Activated CD8-positive, alpha-beta T cell treated with anti-CD3 and anti-CD28 coated beads, Interleukin-2, amount 10 ng/mL, durations not matched to agents 7 days and 5 days (primary cell): Measurements from ENCODE around the gene FOLR2. TPM values are rescaled to one million over a fixed set of nuclear protein-coding genes. Genes with fewer than 3 reads are reported as not detected.

ENCODE experiments used
- ATAC-seq: fragments of 150-1000 bp; cut with Tn5 transposase; one replicate; pipeline ENCODE4 v1.10.0; 2021; ENCODE audit warnings: moderate library complexity
- CTCF ChIA-PET: fragments of 350-600 bp; sonication (Branson Sonifier 250); formaldehyde crosslinking; loops from one replicate; lab custom pipeline; 2021; ENCODE audit warnings: antibody characterized with exemption; lab: Charles Lee
- POLR2A ChIA-PET: fragments of 350-600 bp; sonication (Branson Sonifier 250); formaldehyde crosslinking; loops from one replicate; lab custom pipeline; 2021; ENCODE audit warnings: antibody characterized with exemption; lab: Charles Lee
- DNase-seq: peaks from one replicate; pipeline ENCODE4 v3.0.0-alpha.2; 2020
- H3K27ac Mint-ChIP-seq: one replicate; pipeline ENCODE4 v1.8.0; 2021; ENCODE audit warnings: mild to moderate bottlenecking, mixed read lengths
- H3K27me3 Mint-ChIP-seq: one replicate; pipeline ENCODE4 v1.8.0; 2021; ENCODE audit warnings: low read depth, mixed read lengths
- H3K36me3 Mint-ChIP-seq: one replicate; pipeline ENCODE4 v1.8.0; 2021; ENCODE audit warnings: low read depth, mixed read lengths
- H3K4me1 Mint-ChIP-seq: one replicate; pipeline ENCODE4 v1.8.0; 2021; ENCODE audit warnings: low read depth, mixed read lengths
- H3K4me3 Mint-ChIP-seq: one replicate; pipeline ENCODE4 v1.8.0; 2021; ENCODE audit warnings: mild to moderate bottlenecking, mixed read lengths
- H3K9me3 Mint-ChIP-seq: one replicate; pipeline ENCODE4 v1.8.0; 2022; ENCODE audit warnings: mixed read lengths; ENCODE audit not compliant: insufficient read depth
- total RNA-seq, 2 experiments: library from RNA; stranded (reverse); gene quantifications; one replicate each; pipeline ENCODE4 v1.2.3, GENCODE V29; 2021

Gene FOLR2
- total RNA-seq, 2 experiments from 2014 or later, result not detected

DNA sequence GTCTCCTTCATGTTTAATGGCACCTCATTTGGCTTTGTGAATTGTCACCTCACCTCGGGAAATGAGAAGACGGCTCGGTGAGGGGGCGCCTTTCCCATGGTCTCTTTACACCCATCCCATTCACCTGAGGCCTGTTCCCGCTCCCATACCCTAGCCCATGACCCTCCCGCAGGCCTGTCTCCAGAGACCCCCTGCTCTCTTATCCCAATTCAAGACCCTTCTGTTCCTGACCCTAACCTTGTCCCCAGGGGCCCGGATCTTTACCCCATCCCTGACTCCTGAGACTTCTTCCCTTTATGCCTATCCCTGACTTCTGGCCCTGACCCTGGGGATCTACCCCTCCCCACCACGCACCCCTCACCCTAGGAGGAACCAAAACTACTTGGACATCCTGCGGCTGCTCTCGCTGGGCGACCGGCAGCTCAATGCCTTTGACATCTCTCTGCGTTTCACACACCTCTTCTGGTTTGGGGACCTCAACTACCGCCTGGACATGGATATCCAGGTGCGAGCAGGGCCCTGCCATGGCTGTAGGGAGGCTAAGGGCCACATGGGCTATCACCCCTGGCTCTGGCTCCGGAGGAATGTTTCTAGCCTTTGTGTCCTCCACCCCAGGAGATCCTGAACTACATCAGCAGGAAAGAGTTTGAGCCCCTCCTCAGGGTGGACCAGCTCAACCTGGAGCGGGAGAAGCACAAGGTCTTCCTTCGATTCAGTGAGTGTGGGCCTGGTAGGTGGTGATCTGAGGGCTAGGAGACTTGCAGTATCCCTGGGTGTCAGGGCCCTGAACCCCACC is 15.9 kb downstream of the FOLR2 start:
- Mint-ChIP-seq H3K27me3 (no peaks in the 10 kb centered on the region), H3K36me3 (peaks cover 48% of the 10 kb centered on the region), H3K4me3 (no peak overlapping the region), H3K4me1 (peaks cover 4% of the 10 kb centered on the region), H3K27ac (no peak overlapping the region), H3K9me3 (no peaks in the 10 kb centered on the region)
- DNase-seq (no peak), ATAC-seq (no peak)
- ChIA-PET CTCF (no interaction called here), POLR2A (interaction anchor here (1.1 kb wide), 1 partner anchor 9 kb away, joined by 3 read pairs; no protein-coding TSS in a partner anchor)

DNA sequence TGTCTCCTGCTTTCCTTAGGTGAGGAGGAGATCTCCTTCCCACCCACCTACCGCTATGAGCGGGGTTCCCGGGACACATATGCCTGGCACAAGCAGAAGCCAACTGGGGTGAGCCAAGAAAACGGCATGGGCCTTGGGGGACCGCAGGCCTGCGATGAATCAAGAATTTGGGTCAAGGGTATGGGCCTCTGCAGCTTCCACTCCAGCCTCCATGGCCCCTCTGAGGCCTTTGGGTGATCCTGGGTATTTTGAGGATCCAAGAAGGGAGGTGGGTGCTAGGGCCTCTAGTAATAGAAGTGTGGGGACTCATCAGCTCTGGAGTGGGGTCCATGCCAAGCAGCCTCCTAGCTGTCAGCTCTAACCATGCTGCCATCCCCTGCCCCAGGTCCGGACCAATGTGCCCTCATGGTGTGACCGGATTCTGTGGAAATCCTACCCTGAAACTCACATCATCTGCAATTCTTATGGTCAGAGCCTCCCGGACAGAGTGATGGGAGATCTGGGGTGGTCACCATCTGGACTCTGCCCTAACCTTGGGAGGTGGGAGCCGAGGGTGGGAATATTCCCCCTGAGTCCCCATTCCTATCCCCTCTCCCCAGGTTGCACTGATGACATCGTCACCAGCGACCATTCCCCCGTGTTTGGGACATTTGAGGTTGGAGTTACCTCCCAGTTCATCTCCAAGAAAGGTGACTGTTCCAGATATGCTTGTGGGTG is 16.6 kb downstream of the FOLR2 start:
- Mint-ChIP-seq H3K9me3 (no peaks in the 10 kb centered on the region), H3K27ac (no peak overlapping the region), H3K27me3 (no peaks in the 10 kb centered on the region), H3K4me3 (no peak overlapping the region), H3K4me1 (peaks cover 4% of the 10 kb centered on the region), H3K36me3 (peaks cover 50% of the 10 kb centered on the region)
- CTCF ChIA-PET, result no interaction called here
- no peak for DNase-seq
- ATAC-seq, result no peak
- POLR2A ChIA-PET, result no interaction called here

DNA sequence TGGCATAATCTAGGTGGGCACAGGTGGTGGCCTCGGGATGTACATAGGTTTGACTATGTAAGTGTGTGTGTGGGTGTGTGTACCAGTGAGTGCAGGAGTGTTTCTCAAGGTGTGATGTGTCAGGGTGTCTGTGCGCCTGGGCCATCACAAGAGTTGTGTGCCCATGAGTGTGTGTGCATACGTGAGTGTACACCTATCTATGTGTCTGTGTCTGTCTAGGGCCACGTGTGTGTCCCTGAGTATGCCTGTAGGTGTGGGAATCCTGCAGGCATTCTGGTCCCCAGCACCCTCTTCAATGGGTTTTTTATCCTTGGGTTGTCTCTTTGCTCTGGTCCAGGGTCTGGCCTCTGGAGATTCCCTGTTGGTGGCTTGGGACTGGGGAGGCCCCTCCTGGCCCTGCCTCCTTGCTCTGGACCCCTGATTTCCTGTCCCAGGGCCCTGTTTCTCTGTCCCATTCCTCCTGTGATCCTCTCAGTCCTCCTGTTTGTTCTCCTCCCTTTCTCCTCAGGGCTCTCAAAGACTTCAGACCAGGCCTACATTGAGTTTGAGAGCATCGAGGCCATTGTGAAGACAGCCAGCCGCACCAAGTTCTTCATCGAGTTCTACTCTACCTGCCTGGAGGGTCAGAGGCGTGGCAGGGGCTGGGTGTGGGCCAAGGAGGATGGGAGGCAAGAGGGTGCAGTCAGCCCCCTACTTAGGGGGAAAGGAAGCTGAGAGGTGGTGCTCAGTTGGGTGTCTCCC is 17.3 kb downstream of the FOLR2 start:
- no peaks in the 10 kb centered on the region for H3K9me3 Mint-ChIP-seq
- POLR2A ChIA-PET, result no interaction called here
- no peak overlapping the region for H3K4me3 Mint-ChIP-seq
- CTCF ChIA-PET, result no interaction called here
- ATAC-seq (no peak), DNase-seq (no peak)
- no peak overlapping the region for H3K27ac Mint-ChIP-seq
- H3K36me3 Mint-ChIP-seq, result peaks cover 50% of the 10 kb centered on the region
- peaks cover 3% of the 10 kb centered on the region for H3K27me3 Mint-ChIP-seq
- H3K4me1 Mint-ChIP-seq, result peaks cover 7% of the 10 kb centered on the region

DNA sequence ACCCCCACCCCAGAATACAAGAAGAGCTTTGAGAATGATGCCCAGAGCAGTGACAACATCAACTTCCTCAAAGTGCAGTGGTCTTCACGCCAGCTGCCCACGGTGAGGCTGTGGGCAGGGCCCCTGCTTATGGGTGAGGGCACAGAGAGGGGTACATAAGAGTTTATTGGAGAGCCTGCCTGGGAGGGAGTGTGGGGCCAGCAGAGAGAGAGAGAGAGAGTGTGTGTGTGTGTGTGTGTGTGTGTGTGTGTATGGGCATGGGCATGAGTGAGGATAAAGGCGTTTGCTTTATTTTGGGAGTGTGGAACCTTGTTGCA is 17.9 kb downstream of the FOLR2 start:
- no peak for DNase-seq
- no peaks in the 10 kb centered on the region for H3K9me3 Mint-ChIP-seq
- H3K4me3 Mint-ChIP-seq, result no peak overlapping the region
- ChIA-PET POLR2A (interaction anchor here (0.6 to 1.3 kb wide), 2 partner anchors 9 to 11 kb away, joined by 3 to 7 read pairs; no protein-coding TSS in a partner anchor), CTCF (no interaction called here)
- peak overlapping the region; percentile 22 for H3K27ac Mint-ChIP-seq
- ATAC-seq, result no peak
- H3K27me3 Mint-ChIP-seq, result peaks cover 7% of the 10 kb centered on the region
- peaks cover 9% of the 10 kb centered on the region for H3K4me1 Mint-ChIP-seq
- peaks cover 46% of the 10 kb centered on the region for H3K36me3 Mint-ChIP-seq

DNA sequence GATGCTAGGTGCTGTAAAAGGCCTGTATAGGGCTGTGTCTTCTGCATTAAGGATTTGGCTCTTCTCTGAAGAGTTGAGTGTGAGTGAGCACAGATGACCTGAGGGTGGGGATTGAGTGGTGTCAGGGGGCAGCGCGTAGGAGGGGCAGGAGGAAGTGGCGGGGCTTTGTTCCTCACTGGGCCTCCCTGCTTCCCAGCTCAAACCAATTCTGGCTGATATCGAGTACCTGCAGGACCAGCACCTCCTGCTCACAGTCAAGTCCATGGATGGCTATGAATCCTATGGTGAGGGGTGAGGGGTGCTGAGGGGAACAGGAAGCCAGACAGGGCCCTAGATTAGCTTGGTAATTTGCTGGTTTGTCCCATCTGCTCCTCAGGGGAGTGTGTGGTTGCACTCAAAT is 18.3 kb downstream of the FOLR2 start:
- ChIA-PET POLR2A (interaction anchor here (0.6 to 1.3 kb wide), 2 partner anchors 9 to 12 kb away, joined by 3 to 7 read pairs; no protein-coding TSS in a partner anchor), CTCF (no interaction called here)
- peaks cover 8% of the 10 kb centered on the region for H3K27me3 Mint-ChIP-seq
- peaks cover 45% of the 10 kb centered on the region for H3K36me3 Mint-ChIP-seq
- ATAC-seq (no peak), DNase-seq (no peak)
- peaks cover 9% of the 10 kb centered on the region for H3K4me1 Mint-ChIP-seq
- no peaks in the 10 kb centered on the region for H3K9me3 Mint-ChIP-seq
- no peak overlapping the region for H3K4me3 Mint-ChIP-seq
- H3K27ac Mint-ChIP-seq, result peak overlapping the region; percentile 22

DNA sequence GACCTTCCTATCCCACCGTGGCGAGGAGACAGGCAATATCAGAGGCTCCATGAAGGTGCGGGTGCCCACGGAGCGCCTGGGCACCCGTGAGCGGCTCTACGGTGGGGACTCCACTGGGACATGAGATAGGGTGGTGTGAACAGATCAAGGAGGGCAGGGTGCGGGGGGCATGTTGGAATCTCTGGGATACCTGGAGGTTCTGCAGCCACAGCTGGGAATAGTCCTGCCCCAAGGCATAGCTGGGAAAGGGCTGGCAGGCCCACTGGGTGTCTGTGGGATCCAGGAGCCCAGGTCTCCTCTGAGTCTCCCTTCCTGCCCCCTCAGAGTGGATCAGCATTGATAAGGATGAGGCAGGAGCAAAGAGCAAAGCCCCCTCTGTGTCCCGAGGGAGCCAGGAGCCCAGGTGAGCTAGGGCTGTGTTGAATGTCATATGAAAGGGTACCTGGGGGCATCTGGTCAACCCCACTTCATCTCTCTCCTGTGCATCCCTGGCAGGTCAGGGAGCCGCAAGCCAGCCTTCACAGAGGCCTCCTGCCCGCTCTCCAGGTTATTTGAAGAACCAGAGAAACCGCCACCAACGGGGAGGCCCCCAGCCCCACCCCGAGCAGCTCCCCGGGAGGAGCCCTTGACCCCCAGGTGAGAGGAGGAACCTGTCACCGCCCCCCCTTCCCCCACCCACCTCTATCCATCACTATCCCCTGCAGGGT is 18.9 kb downstream of the FOLR2 start:
- peaks cover 43% of the 10 kb centered on the region for H3K36me3 Mint-ChIP-seq
- ATAC-seq (no peak), DNase-seq (no peak)
- CTCF ChIA-PET, result interaction anchor here (1.4 to 4.0 kb wide), 4 partner anchors 10 to 195 kb away, joined by 6 to 21 read pairs (median 12); partner anchors contain the start of gene INPPL1
- H3K27me3 Mint-ChIP-seq, result peaks cover 11% of the 10 kb centered on the region
- H3K9me3 Mint-ChIP-seq, result no peaks in the 10 kb centered on the region
- H3K4me1 Mint-ChIP-seq, result peaks cover 13% of the 10 kb centered on the region
- POLR2A ChIA-PET, result interaction anchor here (0.6 to 1.3 kb wide), 2 partner anchors 10 to 12 kb away, joined by 3 to 7 read pairs; no protein-coding TSS in a partner anchor
- H3K4me3 Mint-ChIP-seq, result no peak overlapping the region
- H3K27ac Mint-ChIP-seq, result no peak overlapping the region

GRCh38 chr11:72236083-72236697 is 19.6 kb downstream of the FOLR2 start:
- H3K4me1 Mint-ChIP-seq, result peaks cover 20% of the 10 kb centered on the region
- ATAC-seq, result no peak
- CTCF ChIA-PET, result interaction anchor here (0.6 to 4.0 kb wide), 7 partner anchors 10 to 211 kb away, joined by 3 to 21 read pairs (median 8); partner anchors contain the start of gene INPPL1
- POLR2A ChIA-PET, result no interaction called here
- H3K27me3 Mint-ChIP-seq, result peaks cover 18% of the 10 kb centered on the region
- no peak for DNase-seq
- H3K27ac Mint-ChIP-seq, result no peak overlapping the region
- no peaks in the 10 kb centered on the region for H3K9me3 Mint-ChIP-seq
- peaks cover 40% of the 10 kb centered on the region for H3K36me3 Mint-ChIP-seq
- H3K4me3 Mint-ChIP-seq, result no peak overlapping the region

DNA sequence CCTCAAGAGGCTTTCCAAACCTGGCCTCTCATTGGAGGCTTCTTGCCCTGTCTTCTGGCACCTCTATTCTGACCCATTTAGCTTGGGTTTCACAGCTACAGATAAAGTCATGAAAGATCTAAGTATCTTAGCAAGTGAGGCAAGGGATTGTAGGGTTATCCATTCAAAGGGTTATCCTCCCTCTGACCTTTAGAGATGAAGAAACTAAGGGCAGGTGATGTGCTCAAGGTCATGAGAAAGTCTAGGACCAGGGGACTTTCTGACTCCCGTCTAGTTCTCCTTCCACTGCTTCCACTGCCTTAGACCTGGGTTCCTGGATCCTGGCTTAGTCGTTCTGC is 20.1 kb downstream of the FOLR2 start:
- Mint-ChIP-seq H3K4me3 (no peak overlapping the region), H3K4me1 (peaks cover 20% of the 10 kb centered on the region), H3K9me3 (no peaks in the 10 kb centered on the region), H3K36me3 (peaks cover 35% of the 10 kb centered on the region), H3K27me3 (peaks cover 23% of the 10 kb centered on the region), H3K27ac (no peak overlapping the region)
- no peak for ATAC-seq
- ChIA-PET POLR2A (interaction anchor here (0.5 kb wide), 1 partner anchor 379 kb away, joined by 3 read pairs; no protein-coding TSS in a partner anchor), CTCF (interaction anchor here (0.6 to 4.0 kb wide), 8 partner anchors 11 to 211 kb away, joined by 3 to 21 read pairs (median 7); partner anchors contain the start of gene INPPL1)
- DNase-seq, result no peak

- no peak overlapping the region for H3K27ac Mint-ChIP-seq
- DNase-seq (no peak), ATAC-seq (no peak)
- H3K27me3 Mint-ChIP-seq, result peaks cover 29% of the 10 kb centered on the region
- H3K36me3 Mint-ChIP-seq, result peaks cover 31% of the 10 kb centered on the region
- ChIA-PET CTCF (interaction anchor here (0.6 to 4.0 kb wide), 16 partner anchors 11 to 468 kb away, joined by 3 to 21 read pairs (median 3); partner anchors contain the start of genes CLPB and INPPL1), POLR2A (interaction anchor here (0.5 kb wide), 1 partner anchor 378 kb away, joined by 3 read pairs; no protein-coding TSS in a partner anchor)
- H3K9me3 Mint-ChIP-seq, result no peaks in the 10 kb centered on the region
- H3K4me3 Mint-ChIP-seq, result no peak overlapping the region
- peaks cover 20% of the 10 kb centered on the region for H3K4me1 Mint-ChIP-seq
Measured at GRCh38 chr11:72237112-72237931, 20.7 kb downstream of the FOLR2 start.

- POLR2A ChIA-PET, result no interaction called here
- CTCF ChIA-PET, result interaction anchor here (0.6 to 4.0 kb wide), 13 partner anchors 11 to 467 kb away, joined by 3 to 21 read pairs (median 3); partner anchors contain the start of genes CLPB and INPPL1
- H3K9me3 Mint-ChIP-seq, result no peaks in the 10 kb centered on the region
- peaks cover 25% of the 10 kb centered on the region for H3K36me3 Mint-ChIP-seq
- peak; percentile 55 for ATAC-seq
- peaks cover 20% of the 10 kb centered on the region for H3K4me1 Mint-ChIP-seq
- H3K27ac Mint-ChIP-seq, result no peak overlapping the region
- no peak overlapping the region for H3K4me3 Mint-ChIP-seq
- peak; percentile 58 for DNase-seq
- peaks cover 35% of the 10 kb centered on the region for H3K27me3 Mint-ChIP-seq
Measured at GRCh38 chr11:72238040-72238450, 21.5 kb downstream of the FOLR2 start.
